ENCODE data around the gene OPCML. TPM values are rescaled to one million over a fixed set of nuclear protein-coding genes. Genes with fewer than 3 reads are reported as not detected.

OPCML gene
- polyA plus RNA-seq, 3 donors, result not detected

DNA sequence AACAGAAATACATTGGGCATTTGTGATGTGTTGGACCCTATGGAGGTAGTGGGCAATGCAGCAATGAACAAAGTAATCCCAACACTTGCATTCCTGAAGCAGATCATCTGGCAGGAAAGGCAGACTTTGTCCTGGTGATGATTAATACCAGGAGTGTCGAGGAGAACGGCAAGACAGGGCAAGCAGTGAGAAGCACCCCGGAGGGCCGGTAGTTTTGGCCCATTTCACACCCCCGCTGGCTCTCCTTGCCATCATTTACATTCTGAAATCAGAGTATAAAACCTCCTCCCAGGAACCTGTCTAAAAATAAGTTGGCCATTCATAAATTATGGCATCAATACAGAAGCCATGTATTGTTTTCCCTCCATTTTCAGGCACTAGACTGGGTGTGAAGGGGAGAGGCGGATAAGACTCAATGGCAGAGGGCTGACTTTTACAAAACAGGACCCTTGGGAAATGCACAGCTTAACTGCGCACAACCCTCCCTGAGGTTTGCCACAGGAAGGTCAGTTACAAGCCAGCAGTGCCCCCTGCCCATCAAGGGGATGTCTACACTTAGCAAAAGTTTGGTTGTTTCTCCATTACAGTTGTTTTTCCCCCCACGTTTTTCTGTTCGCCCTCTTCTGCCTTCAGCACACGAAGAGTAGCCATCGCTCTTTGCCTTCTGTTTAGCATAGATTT is 55.6 kb downstream of the OPCML start:
- no peak overlapping the region for H3K9ac ChIP-seq (ENCODE audit: insufficient read depth, low read length, poor library complexity, severe bottlenecking)
- no peak overlapping the region for H3K27ac Mint-ChIP-seq
- no peak overlapping the region for H3K4me3 ChIP-seq (replicated peaks in 1 of 3; ENCODE audit: low read depth in 2 of 3, low read length in 3 of 3)
- H3K27ac ChIP-seq (ENCODE audit: low read depth in 1 of 2, low read length in 2 of 2), result no peak overlapping the region
- H3K36me3 ChIP-seq (replicated peaks in 1 of 2; ENCODE audit: control insufficient read depth in 1 of 2, insufficient read depth in 2 of 2, low read length in 2 of 2), result no peaks in the 10 kb centered on the region
- H3K4me3 Mint-ChIP-seq, result no peak overlapping the region
- H3K36me3 Mint-ChIP-seq, result no peaks in the 10 kb centered on the region
- no peaks in the 10 kb centered on the region for H3K27me3 Mint-ChIP-seq (ENCODE audit: low read depth in 3 of 3)
- no peaks in the 10 kb centered on the region for H3K4me1 Mint-ChIP-seq
- WGBS (ENCODE audit: insufficient coverage), result 54% methylated on average over 5 of the region's 11 CpGs
- DNase-seq, result no peak
- no peaks in the 10 kb centered on the region for H3K4me1 ChIP-seq (ENCODE audit: control insufficient read depth in 1 of 2, insufficient read depth in 2 of 2, low read length in 2 of 2)
- no peaks in the 10 kb centered on the region for H3K79me2 ChIP-seq (ENCODE audit: insufficient read depth, low read length)
- no peaks in the 10 kb centered on the region for H3K27me3 ChIP-seq (ENCODE audit: control insufficient read depth in 2 of 2, insufficient read depth in 2 of 2, low read length in 2 of 2)
- H3K9me3 Mint-ChIP-seq, result peaks cover 2 to 11% (median 3%) of the 10 kb centered on the region in 7 donors
- H2AFZ ChIP-seq (ENCODE audit: insufficient read depth, low read depth, low read length, poor library complexity, severe bottlenecking), result no peak overlapping the region
- TF ChIP-seq, protein P1, sequence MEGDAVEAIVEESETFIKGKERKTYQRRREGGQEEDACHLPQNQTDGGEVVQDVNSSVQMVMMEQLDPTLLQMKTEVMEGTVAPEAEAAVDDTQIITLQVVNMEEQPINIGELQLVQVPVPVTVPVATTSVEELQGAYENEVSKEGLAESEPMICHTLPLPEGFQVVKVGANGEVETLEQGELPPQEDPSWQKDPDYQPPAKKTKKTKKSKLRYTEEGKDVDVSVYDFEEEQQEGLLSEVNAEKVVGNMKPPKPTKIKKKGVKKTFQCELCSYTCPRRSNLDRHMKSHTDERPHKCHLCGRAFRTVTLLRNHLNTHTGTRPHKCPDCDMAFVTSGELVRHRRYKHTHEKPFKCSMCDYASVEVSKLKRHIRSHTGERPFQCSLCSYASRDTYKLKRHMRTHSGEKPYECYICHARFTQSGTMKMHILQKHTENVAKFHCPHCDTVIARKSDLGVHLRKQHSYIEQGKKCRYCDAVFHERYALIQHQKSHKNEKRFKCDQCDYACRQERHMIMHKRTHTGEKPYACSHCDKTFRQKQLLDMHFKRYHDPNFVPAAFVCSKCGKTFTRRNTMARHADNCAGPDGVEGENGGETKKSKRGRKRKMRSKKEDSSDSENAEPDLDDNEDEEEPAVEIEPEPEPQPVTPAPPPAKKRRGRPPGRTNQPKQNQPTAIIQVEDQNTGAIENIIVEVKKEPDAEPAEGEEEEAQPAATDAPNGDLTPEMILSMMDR (IDR thresholded peaks at IDR 0.05), result no peak
- H3K4me2 ChIP-seq (replicated peaks; ENCODE audit: extremely low read depth, low read length, poor library complexity, severe bottlenecking), result no peak overlapping the region
- H3K9me3 ChIP-seq (replicated peaks in 1 of 2; ENCODE audit: control insufficient read depth in 1 of 2, insufficient read depth in 1 of 2, low read length in 2 of 2), result no peaks in the 10 kb centered on the region
- H4K20me1 ChIP-seq (ENCODE audit: insufficient read depth, low read length), result no peaks in the 10 kb centered on the region
- intact Hi-C loops (cut with micrococcal nuclease), result no loop called here

DNA sequence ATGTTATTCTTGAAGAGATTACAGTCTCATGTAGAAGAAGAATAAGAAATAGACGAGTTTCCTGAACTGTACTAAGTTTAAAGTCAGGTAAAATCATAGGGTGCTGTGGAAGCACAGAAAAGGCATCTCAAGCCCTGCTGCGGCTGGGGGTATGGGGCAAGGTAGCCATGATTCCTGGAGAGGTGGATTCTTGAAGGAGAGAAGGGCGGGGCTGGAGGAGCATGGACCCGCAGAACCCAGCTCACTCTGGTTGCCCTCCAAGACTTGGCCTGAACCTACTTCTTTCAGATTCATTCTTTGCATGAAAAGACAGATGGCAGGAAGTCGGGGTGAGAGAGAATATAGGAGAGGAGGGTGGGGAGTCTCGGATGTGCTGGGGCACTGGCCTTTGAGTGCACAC is 57.8 kb downstream of the OPCML start:
- Histone ChIP-seq H3K36me3 (replicated peaks in 1 of 2; ENCODE audit: control insufficient read depth in 1 of 2, insufficient read depth in 2 of 2, low read length in 2 of 2) (no peaks in the 10 kb centered on the region), H4K20me1 (ENCODE audit: insufficient read depth, low read length) (no peaks in the 10 kb centered on the region), H2AFZ (ENCODE audit: insufficient read depth, low read depth, low read length, poor library complexity, severe bottlenecking) (no peak overlapping the region), H3K27me3 (ENCODE audit: control insufficient read depth in 2 of 2, insufficient read depth in 2 of 2, low read length in 2 of 2) (no peaks in the 10 kb centered on the region), H3K79me2 (ENCODE audit: insufficient read depth, low read length) (no peaks in the 10 kb centered on the region), H3K4me3 (replicated peaks in 1 of 3; ENCODE audit: low read depth in 2 of 3, low read length in 3 of 3) (no peak overlapping the region), H3K27ac (ENCODE audit: low read depth in 1 of 2, low read length in 2 of 2) (no peak overlapping the region), H3K9me3 (replicated peaks in 1 of 2; ENCODE audit: control insufficient read depth in 1 of 2, insufficient read depth in 1 of 2, low read length in 2 of 2) (no peaks in the 10 kb centered on the region), H3K9ac (ENCODE audit: insufficient read depth, low read length, poor library complexity, severe bottlenecking) (no peak overlapping the region), H3K4me2 (replicated peaks; ENCODE audit: extremely low read depth, low read length, poor library complexity, severe bottlenecking) (no peak overlapping the region), H3K4me1 (ENCODE audit: control insufficient read depth in 1 of 2, insufficient read depth in 2 of 2, low read length in 2 of 2) (no peaks in the 10 kb centered on the region)
- TF ChIP-seq, protein P1 (IDR thresholded peaks at IDR 0.05), result no peak
- Mint-ChIP-seq H3K4me1 (no peaks in the 10 kb centered on the region), H3K27ac (no peak overlapping the region), H3K27me3 (ENCODE audit: low read depth in 3 of 3) (no peaks in the 10 kb centered on the region), H3K4me3 (no peak overlapping the region), H3K9me3 (peaks cover 0 to 9% (median 2%) of the 10 kb centered on the region in 7 donors), H3K36me3 (no peaks in the 10 kb centered on the region)
- intact Hi-C loops (cut with micrococcal nuclease), result no loop called here
- DNase-seq, result no peak
- 81% methylated on average over 6 of the region's 6 CpGs for WGBS (ENCODE audit: insufficient coverage)
